K562 (cell line): Measurements from ENCODE around the gene KCNK7. TPM values are rescaled to one million over a fixed set of nuclear protein-coding genes. Genes with fewer than 3 reads are reported as not detected.
A peak's percentile ranks its signal among the peaks of the same experiment; 100 is the strongest.

Source experiments
- ATAC-seq: fragments of 200-7000 bp; cut with Tn5 transposase; 3 replicates; pipeline ENCODE4 v1.9.1; 2020; ENCODE audit warnings: moderate library complexity
- BruUV-seq: library from RNA; stranded (reverse); fragments of 400-500 nt; replicated peaks from 2 replicates; lab custom pipeline; 2021; lab: Mats Ljungman, UMichigan
- CTCF ChIA-PET: fragments of 300-600 bp; formaldehyde crosslinking; extraction: SDS; loops from one replicate; lab custom pipeline; 2021; ENCODE audit warnings: low intra/inter-chr PET ratio; lab: Yijun Ruan, JAX
- POLR2A ChIA-PET: fragments of 300-600, 350-650 bp; sonication (Branson Sonifier 250); formaldehyde crosslinking; extraction: SDS; loops from one replicate; lab custom pipeline; 2021; ENCODE audit warnings: antibody characterized with exemption, inconsistent platforms; lab: Yijun Ruan, JAX
- DNase-seq, 4 experiments: peaks; one replicate each; pipeline versions ENCODE4 v3.0.0 to v3.0.0-alpha.2; 2011 to 2018; ENCODE audit warnings: low spot score in 3 of 4, mixed read lengths in 3 of 4; ENCODE audit errors: extremely low read depth in 1 of 4
- FAIRE-seq: peaks from 2 replicates; lab custom pipeline; 2011; peaks lifted over from hg19 to GRCh38; lab: Jason Lieb, UNC
- H2AFZ ChIP-seq: 2 replicates; pipeline ENCODE4 v1.6.0; 2011; ENCODE audit warnings: low read depth, low read length, control low read depth, inconsistent platforms
- H3K27ac ChIP-seq: fragments of 200-600 bp; 3 replicates; pipeline ENCODE4 v1.8.0; 2011; ENCODE audit warnings: low read depth, mild to moderate bottlenecking, control low read depth, inconsistent platforms, low read length, moderate library complexity, mixed read lengths; ENCODE audit errors: extremely low read depth
- H3K27me3 ChIP-seq, 2 experiments: fragments of 300-600 bp in 1 of 2; 2 replicates in 1 of 2; 3 replicates in 1 of 2; pipeline versions ENCODE4 v1.6.0 to v1.8.0; 2011; ENCODE audit warnings: inconsistent platforms in 2 of 2, low read length in 2 of 2, mild to moderate bottlenecking in 1 of 2, mixed read lengths in 1 of 2, moderate library complexity in 1 of 2; ENCODE audit not compliant: control insufficient read depth in 2 of 2, insufficient read depth in 2 of 2
- H3K36me3 ChIP-seq: fragments of 300-600 bp; 3 replicates; pipeline ENCODE4 v1.8.0; 2011; ENCODE audit warnings: mild to moderate bottlenecking, low read length, inconsistent platforms; ENCODE audit not compliant: control insufficient read depth, insufficient read depth
- H3K4me1 ChIP-seq, 2 experiments: fragments of 200-600 bp in 1 of 2; replicated peaks in 1 of 2; 2 replicates in 1 of 2; 3 replicates in 1 of 2; pipeline versions ENCODE4 v1.5.1 to v1.8.0; 2011; ENCODE audit warnings: inconsistent platforms in 2 of 2, low read length in 2 of 2, mild to moderate bottlenecking in 1 of 2, mixed read lengths in 1 of 2, moderate library complexity in 1 of 2; ENCODE audit not compliant: control insufficient read depth in 2 of 2, insufficient read depth in 2 of 2
- H3K4me2 ChIP-seq: 2 replicates; pipeline ENCODE4 v1.6.1; 2011; ENCODE audit warnings: low read length, control low read depth, inconsistent platforms, mixed read lengths; ENCODE audit not compliant: insufficient read depth
- H3K4me3 ChIP-seq: fragments of 200-600 bp; sonication (generic), shearing (Covaris generic); 2 replicates; pipeline ENCODE4 v1.5.1; 2016; ENCODE audit warnings: control low read depth, inconsistent platforms
- H3K79me2 ChIP-seq: fragments of 200-600 bp; 3 replicates; pipeline ENCODE4 v1.8.0; 2011; ENCODE audit warnings: low read length, inconsistent platforms; ENCODE audit not compliant: control insufficient read depth, insufficient read depth
- H3K9ac ChIP-seq, 2 experiments: 2 replicates each; pipeline versions ENCODE4 v1.6.0 to v1.6.1; 2011; ENCODE audit warnings: low read depth in 2 of 2, low read length in 2 of 2, control low read depth in 1 of 2, inconsistent platforms in 1 of 2, mild to moderate bottlenecking in 1 of 2, mixed read lengths in 1 of 2; ENCODE audit not compliant: insufficient read depth in 1 of 2
- H3K9me1 ChIP-seq: one replicate; pipeline ENCODE4 v1.6.0; 2011; ENCODE audit warnings: inconsistent platforms, mild to moderate bottlenecking, low read length, moderate library complexity; ENCODE audit not compliant: control insufficient read depth, insufficient read depth
- H3K9me3 ChIP-seq: replicated peaks from 2 replicates; pipeline ENCODE4 v1.5.1; 2011; ENCODE audit warnings: low read depth, low read length, inconsistent platforms; ENCODE audit not compliant: control insufficient read depth, insufficient read depth
- H4K20me1 ChIP-seq: replicated peaks from 2 replicates; pipeline ENCODE4 v1.6.1; 2011; ENCODE audit warnings: low read length, inconsistent platforms, mixed read lengths; ENCODE audit not compliant: control insufficient read depth, insufficient read depth
- ATF1 ChIP-seq, 2 experiments: fragments of 450-650 bp in 1 of 2; IDR thresholded peaks; 2 replicates each; pipeline ENCODE4 v1.6.1; 2016; ENCODE audit warnings: missing compliant biosample characterization in 1 of 2, missing genetic modification characterization in 1 of 2
- MED1 ChIP-seq: sonication (generic); formaldehyde crosslinking; IDR thresholded peaks from 2 replicates; pipeline ENCODE4 v1.8.1; 2023; ENCODE audit warnings: missing genetic modification reagents, borderline replicate concordance
- MTA1 ChIP-seq: fragments of 450-650 bp; IDR thresholded peaks from 2 replicates; pipeline ENCODE4 v1.6.1; 2017; ENCODE audit warnings: borderline replicate concordance
- MYNN ChIP-seq, 2 experiments: sonication (generic); formaldehyde crosslinking in 1 of 2; IDR thresholded peaks; 2 replicates each; pipeline versions ENCODE4 v1.5.0 to v1.6.1; 2016 to 2020; ENCODE audit warnings: antibody characterized with exemption in 1 of 2, missing genetic modification reagents in 1 of 2
- PHF21A ChIP-seq: fragments of 450-650 bp; IDR thresholded peaks from 2 replicates; pipeline ENCODE4 v1.6.1; 2017; ENCODE audit warnings: low read depth, borderline replicate concordance
- RNF2 ChIP-seq: sonication (generic); IDR thresholded peaks from 2 replicates; pipeline ENCODE4 v1.6.1; 2016
- SAP30 ChIP-seq: fragments of 200-600 bp; sonication (generic); IDR thresholded peaks from 2 replicates; pipeline ENCODE4 v1.6.1; 2012; ENCODE audit warnings: borderline replicate concordance, low read depth, mild to moderate bottlenecking, moderate library complexity, low read length, control low read depth, inconsistent platforms; ENCODE audit not compliant: insufficient read depth, poor library complexity, severe bottlenecking
- SP1 ChIP-seq: sonication (generic); formaldehyde crosslinking; IDR thresholded peaks from 2 replicates; pipeline ENCODE4 v1.8.1; 2022; ENCODE audit warnings: mild to moderate bottlenecking, missing genetic modification reagents
- STAT5A ChIP-seq: IDR thresholded peaks from 2 replicates; pipeline ENCODE4 v1.6.1; 2012; ENCODE audit warnings: low read length, inconsistent platforms, borderline replicate concordance
- TAF1 ChIP-seq: IDR thresholded peaks from 2 replicates; pipeline ENCODE4 v1.6.1; 2011; ENCODE audit warnings: mild to moderate bottlenecking, low read length, moderate library complexity; ENCODE audit not compliant: insufficient read depth, control insufficient read depth, severe bottlenecking; ENCODE audit errors: extremely low read depth
- TCF3 ChIP-seq: sonication (generic); formaldehyde crosslinking; IDR thresholded peaks from 2 replicates; pipeline ENCODE4 v1.4.0; 2020; ENCODE audit warnings: mild to moderate bottlenecking, missing genetic modification reagents
- TEAD4 ChIP-seq, 2 experiments: sonication (generic) in 1 of 2; formaldehyde crosslinking in 1 of 2; IDR thresholded peaks; 2 replicates each; pipeline versions ENCODE4 v1.6.1 to v1.8.0; 2012 to 2022; ENCODE audit warnings: borderline replicate concordance in 1 of 2, inconsistent platforms in 1 of 2, low read length in 1 of 2, mild to moderate bottlenecking in 1 of 2, missing genetic modification reagents in 1 of 2
- WGBS: fragments of 100-300 bp; shearing (Covaris generic); methylation state at CpG from one replicate; pipeline ENCODE4 v1.1.6; 2016; ENCODE audit warnings: low coverage, mixed read lengths; ENCODE audit not compliant: insufficient coverage; ENCODE audit errors: missing lambda C conversion rate; 5-methylcytosine and 5-hydroxymethylcytosine counted together
- in situ Hi-C: fragments of 300-500 bp; cut with MboI; formaldehyde crosslinking; loops from 4 replicates; pipeline ENCODE4 v1.15.0; 2018; ENCODE audit warnings: inconsistent platforms, mixed read lengths
- intact Hi-C: fragments of 100-400 bp; cut with micrococcal nuclease; formaldehyde crosslinking; loops from 2 replicates; pipeline ENCODE4 v1.14.2; 2022
- polyA plus RNA-seq, 8 experiments: library from polyadenylated mRNA; depleted of rRNA in 4 of 8; stranded (reverse) in 5 of 8; unstranded in 3 of 8; fragments of >200 nt; fragmentation: Nextera tagmentation in 2 of 8; fragmentation: Illumina TruSeq in 1 of 8; extraction: Ambion mirVana in 2 of 8; extraction: Trizol in 1 of 8; gene quantifications; 2 replicates each; pipeline versions ENCODE4 v1.2.1 to v1.2.3, GENCODE V29; 2011 to 2014; ENCODE audit warnings: inconsistent platforms in 1 of 8, missing spikeins in 1 of 8
- total RNA-seq, 7 experiments: library from RNA; depleted of rRNA in 6 of 7; stranded (reverse); fragments of >200 nt in 6 of 7; fragmentation: Illumina TruSeq in 2 of 7; extraction: Trizol in 2 of 7; gene quantifications; 2 replicates each; pipeline versions ENCODE4 v1.2.1 to v1.2.3, GENCODE V29; 2011 to 2021; ENCODE audit warnings: low replicate concordance in 1 of 7
- TF ChIP-seq, protein P1 (sequence below): fragments of 450-650 bp; IDR thresholded peaks from 2 replicates; pipeline ENCODE4 v1.6.1; 2016; ENCODE audit warnings: antibody characterized with exemption

The KCNK7 gene
- total and polyA plus RNA-seq, 9 of the 15 experiments (the other 6 are each of a cell fraction or from before 2014, with no cell fraction given) = 0.07 to 0.40 TPM; not detected in 7

DNA sequence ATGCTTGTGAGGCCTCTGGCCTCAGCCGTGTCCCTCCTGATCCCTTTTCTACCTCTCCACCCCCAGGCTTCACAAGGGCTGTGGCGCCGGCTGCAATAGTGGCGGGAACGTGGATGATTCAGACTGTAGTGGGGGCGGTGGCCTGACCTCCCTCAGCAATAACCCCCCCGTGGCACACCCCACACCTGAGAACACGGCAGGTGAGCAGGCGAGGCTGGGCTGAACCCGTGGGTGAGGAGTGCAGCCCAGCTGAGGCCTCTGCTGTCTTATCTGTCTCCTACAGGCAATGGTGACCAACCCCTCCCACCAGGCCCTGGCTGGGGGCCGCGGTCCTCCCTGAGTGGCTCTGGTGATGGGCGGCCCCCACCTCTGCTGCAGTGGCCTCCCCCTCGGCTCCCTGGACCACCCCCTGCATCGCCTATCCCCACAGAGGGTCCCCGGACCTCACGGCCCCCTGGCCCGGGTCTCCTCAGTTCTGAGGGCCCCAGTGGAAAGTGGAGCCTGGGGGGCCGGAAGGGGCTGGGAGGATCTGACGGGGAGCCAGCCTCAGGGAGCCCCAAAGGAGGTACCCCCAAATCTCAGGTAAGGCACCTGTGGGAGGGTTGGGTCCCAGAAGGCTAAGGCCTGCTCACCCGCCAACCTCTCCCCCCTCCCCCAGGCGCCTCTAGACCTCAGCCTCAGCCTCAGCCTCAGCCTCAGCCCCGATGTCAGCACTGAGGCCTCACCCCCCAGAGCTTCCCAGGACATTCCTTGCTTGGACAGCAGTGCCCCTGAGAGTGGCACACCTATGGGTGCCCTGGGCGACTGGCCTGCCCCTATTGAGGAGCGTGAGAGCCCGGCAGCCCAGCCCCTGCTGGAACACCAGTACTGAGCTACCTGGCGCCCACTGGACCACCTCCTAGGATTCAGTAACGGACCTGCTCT lies 40.8 kb upstream of the KCNK7 start:
- Histone ChIP-seq H3K27ac (peak overlapping the region; percentile 93), H3K4me2 (peak overlapping the region; percentile 40; the same call in 1 of the 2 replicates), H3K9me1 (peaks cover 3% of the 10 kb centered on the region), H3K9me3 (no peaks in the 10 kb centered on the region), H3K4me1 (peaks cover 30 to 82% of the 10 kb centered on the region in 2 experiments), H3K4me3 (no peak overlapping the region), H3K36me3 (peaks cover 68% of the 10 kb centered on the region; the same call in 2 of the 3 replicates), H2AFZ (no peak overlapping the region), H3K27me3 (no peaks in the 10 kb centered on the region), H4K20me1 (peaks cover 3% of the 10 kb centered on the region; the same call in 1 of the 2 replicates), H3K9ac (peak overlapping the region; percentile 3 to 72; a peak in 3 of 4 replicates), H3K79me2 (peaks cover 20% of the 10 kb centered on the region)
- ATAC-seq (peak; percentile 79), DNase-seq (peak; percentile 71 to 92 (median 80)), FAIRE-seq (peak; percentile 89)
- BruUV-seq = no TSS peak
- ChIA-PET POLR2A (interaction anchor here (0.7 to 1.5 kb wide), 4 partner anchors 15 to 137 kb away, joined by 3 to 7 read pairs (median 4); partner anchors contain the start of gene MALAT1), CTCF (no interaction called here)
- in situ Hi-C loops (no loop called here), intact Hi-C loops (loop anchor here (2.0 to 5.0 kb wide), 3 partner anchors 22 to 180 kb away; partner anchors contain the start of genes MAP3K11 and PCNX3)
- 39% methylated on average over 19 of the region's 28 CpGs for WGBS
- TF ChIP-seq SAP30 (peak; percentile 20), PHF21A (no peak), MTA1 (peak; percentile 38; the same call in 1 of the 2 replicates), MED1 (no peak), ATF1 (CRISPR knock-in tag; IDR thresholded peaks at IDR 0.05) (no peak), ATF1 (tag; IDR thresholded peaks at IDR 0.05) (peak; percentile 27; the same call in 1 of the 2 replicates), TCF3 (CRISPR knock-in tag) (peak; percentile 95), SP1 (peak; percentile 41; the same call in 1 of the 2 replicates), STAT5A (peak; percentile 57; the same call in 1 of the 2 replicates), TAF1 (no peak), RNF2 (peak; percentile 44; the same call in 1 of the 2 replicates), MYNN (IDR thresholded peaks at IDR 0.05) (peak; percentile 79), MYNN (CRISPR knock-in tag; IDR thresholded peaks at IDR 0.05) (no peak), TEAD4 (IDR thresholded peaks at IDR 0.05; ENCODE audit: low read length) (peak; percentile 80), TEAD4 (CRISPR knock-in tag; IDR thresholded peaks at IDR 0.05; ENCODE audit: borderline replicate concordance) (no peak)
- TF ChIP-seq, protein P1, sequence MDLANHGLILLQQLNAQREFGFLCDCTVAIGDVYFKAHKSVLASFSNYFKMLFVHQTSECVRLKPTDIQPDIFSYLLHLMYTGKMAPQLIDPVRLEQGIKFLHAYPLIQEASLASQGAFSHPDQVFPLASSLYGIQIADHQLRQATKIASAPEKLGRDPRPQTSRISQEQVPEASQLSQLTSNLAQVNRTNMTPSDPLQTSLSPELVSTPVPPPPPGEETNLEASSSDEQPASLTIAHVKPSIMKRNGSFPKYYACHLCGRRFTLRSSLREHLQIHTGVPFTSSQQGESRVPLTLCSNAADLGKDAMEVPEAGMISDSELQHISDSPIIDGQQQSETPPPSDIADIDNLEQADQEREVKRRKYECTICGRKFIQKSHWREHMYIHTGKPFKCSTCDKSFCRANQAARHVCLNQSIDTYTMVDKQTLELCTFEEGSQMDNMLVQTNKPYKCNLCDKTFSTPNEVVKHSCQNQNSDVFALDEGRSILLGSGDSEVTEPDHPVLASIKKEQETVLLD = peak; percentile 86; the same call in 1 of the 2 replicates
